HG02678 (cell line): ENCODE measurements around the gene GEN1.

Experiments
- ATAC-seq: cut with Tn5 transposase; IDR thresholded peaks from one replicate; pipeline ENCODE4 v1.9.1; 2021; ENCODE audit warnings: mild to moderate bottlenecking, moderate library complexity; ENCODE audit not compliant: unreplicated experiment

Gene GEN1

DNA sequence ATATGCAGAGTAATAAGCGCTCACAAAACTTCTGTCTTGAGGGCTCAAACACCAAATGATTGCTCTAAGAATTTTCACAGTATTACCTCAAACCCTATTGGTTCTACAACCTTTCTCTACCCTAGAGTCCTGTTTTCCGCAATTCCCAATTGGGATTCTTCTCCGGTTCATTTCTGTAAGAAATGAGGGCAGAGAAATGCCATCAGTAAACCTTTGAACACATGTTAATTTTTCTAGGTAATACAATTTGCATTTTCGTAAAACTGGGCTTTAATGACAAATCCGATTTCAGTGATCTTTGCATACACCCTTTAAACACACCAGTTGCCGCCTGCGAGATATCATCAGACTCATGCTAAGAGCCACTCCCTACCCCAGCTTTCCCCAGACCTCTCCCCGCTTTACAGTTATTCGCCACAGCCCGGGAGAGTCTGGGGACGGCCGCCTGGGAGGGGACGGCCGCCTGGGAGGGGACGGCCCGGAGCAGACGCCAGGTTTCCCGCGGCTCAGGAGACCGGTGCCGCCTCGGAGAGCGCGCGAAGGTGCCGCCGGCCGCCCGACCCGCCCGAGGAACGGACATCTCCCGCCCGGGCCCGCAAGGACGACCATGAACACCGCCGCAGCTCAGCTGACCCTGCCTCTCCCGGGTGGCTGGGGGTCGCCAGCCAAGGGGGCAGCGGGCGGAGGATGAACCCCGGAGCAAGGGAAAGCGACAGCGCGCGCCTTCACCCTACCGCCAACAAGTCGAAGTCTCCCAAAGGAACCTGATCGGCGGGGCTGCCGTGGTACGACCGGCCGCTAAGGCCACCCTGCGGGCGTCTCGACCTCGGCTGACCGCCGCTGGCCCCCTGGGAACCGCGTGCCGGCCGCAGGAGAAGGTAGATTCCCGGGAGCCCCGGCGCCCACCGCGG, 791 bp upstream of the GEN1 start:
- ATAC-seq = peak; percentile 30

DNA sequence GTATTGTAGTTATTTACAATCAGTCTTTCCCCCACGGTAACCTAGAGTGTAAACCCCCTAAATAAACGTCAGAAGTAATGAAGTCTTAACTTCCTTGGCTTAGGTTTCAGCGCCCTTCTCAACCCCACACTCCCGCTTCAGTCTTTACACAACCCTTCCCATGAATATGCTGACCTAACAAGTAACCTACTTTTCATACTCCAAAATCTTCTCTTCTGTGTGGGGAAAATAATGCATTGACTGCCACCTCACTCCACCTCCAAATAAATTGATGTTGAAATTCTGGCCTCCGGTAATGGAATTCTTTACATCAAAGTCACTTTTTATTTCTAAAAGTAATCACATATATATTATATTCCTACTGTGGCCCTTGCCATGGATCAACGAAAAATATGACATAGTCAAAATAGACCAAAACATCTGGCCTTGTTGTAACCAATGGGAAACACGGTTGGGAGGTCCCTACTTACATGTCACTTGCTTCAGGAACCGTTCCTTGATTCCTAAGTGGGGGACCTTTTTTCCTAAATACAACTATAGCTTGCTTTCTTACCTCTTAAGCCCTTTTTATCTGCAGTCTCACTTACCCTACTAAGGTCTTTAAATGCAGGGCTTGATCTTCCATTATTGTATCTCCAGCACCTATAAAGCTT, 961 bp downstream of the GEN1 start:
- ATAC-seq = no peak

DNA sequence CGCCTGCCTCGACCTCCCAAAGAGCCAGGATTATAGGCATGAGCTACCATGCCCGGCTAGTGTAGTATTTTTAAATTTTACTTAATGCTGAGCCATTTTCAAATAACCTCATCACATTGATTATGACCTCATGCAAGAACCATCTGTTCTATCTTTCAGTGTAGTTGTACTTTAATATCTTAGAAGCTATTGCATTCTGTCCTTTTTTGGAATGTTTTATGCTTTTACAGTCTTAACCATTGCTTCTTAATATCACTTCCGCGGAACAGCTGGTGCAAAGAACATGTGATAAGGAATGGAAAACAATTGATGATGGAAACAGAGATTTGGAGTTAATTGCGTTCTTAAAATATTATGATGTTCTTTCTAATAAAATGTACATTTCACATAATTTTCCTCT, 2.7 kb downstream of the GEN1 start:
- ATAC-seq = no peak

DNA sequence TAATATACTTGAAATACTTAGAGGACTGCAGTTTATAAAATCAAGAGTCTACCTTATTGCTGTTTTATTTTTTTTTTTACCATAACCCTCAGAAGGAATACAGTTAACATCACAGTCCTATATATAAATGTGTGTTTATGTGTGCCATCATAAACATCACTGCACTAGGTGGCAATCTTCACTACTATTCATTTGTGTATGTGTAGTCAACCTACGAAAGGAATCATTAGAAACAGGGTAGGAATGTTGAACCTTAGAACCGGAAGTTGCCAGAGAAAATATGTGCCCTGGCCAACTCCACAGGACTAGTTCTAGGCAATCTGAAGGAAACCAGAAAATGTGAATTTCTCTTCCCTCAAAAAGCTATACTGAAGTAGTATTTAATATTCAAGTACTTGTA, 3.4 kb downstream of the GEN1 start:
- ATAC-seq = no peak

DNA sequence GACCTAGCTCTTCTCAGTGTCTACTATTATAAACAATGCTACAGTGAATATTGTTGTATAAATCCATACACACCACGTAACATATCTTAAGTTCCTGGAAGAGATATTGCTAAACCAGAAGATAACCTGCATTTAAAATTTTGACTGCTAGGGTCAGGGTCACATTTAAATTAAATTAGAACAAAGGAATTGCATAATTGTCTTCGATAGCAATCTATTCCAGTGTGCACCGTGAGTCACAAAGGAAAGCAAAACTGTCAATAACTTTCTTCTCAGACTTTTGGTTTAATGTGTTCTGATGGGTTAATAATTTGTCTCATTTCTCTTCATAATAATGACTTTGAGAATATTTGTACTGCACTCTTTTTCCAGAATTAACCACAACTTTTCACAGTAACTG, 4.2 kb downstream of the GEN1 start:
- ATAC-seq = no peak

DNA sequence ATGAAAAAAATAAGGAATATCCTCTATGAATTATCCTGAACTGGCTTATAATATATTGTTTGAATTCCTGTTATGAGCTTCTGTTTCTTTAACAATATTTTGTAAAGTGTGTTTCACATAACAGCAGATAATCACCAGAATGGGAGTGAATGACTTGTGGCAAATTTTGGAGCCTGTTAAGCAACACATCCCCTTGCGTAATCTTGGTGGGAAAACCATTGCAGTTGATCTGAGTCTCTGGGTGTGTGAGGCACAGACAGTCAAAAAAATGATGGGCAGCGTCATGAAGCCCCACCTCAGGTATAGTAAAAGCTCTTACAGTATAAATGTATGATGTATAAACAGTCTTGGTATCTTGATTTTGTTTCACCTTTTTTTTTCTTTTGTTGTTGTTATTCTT, 5.9 kb downstream of the GEN1 start:
- ATAC-seq = no peak

DNA sequence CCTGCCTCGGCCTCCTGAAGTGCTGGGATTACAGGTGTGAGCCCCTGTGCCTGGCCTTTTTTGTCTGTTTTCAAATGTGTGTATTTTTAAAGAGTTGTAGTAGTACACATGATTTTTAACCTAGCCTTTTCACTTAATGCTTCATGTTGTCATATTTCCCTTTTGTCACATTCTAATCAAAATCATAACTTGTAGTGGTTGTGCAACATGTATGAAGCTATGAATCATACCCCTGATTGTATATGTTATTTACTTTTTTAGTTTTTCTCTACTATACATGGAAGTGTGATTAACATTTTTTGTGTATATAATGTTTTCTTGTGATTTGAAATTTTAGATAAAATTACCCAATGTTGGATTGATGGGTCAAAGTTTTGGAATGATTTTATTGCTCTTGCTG, 8.5 kb downstream of the GEN1 start:
- no peak for ATAC-seq

DNA sequence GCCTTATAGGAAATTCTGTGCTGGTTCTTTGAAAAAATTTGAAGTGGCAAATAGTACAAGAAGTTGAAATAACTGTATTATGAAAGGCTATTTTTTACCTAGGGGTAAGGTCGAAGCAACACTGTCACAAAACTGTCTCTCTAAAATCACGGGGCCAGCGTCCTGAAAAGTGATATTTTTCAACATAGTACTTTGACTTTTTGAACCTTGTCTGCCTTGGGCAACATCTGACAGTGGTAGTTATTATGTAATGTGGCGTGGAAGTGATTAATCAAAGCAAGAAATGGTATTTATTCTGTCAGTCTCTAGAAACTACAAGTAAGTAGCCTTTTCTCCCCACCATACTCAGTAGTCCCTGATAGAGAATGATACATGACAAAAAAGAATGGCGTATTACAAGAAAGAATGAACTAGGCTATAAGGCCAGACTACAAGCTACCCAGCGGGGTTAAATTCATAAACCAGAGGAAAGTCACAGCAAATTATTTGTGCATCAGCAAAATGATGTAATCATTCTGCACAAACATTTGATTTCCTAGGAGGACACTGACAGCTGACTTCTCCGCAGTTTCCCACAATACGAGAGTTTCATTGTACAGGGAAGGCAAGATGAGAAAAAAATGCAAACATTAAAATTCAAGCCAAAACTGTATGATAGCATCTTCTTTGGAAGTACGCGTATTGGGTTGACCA, 9.8 kb downstream of the GEN1 start:
- no peak for ATAC-seq

DNA sequence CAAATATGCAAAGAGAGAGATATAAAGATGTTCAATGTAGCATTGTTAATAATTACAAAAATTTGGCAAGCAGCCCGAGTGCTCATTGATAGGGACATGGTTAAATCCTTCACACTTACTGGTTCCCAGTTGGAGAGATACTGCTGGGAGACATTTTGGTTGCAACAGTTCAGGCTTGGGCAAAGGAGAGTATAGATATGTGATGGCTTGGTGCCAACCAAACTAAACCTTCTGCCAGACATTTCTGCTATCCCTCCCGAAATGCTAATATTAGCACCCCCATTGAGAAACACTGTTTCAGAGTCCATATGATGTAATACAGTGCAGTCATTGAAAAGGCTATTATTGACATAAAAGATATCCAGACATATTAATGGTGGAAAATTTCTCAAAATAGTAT, 11.5 kb downstream of the GEN1 start:
- ATAC-seq = no peak

DNA sequence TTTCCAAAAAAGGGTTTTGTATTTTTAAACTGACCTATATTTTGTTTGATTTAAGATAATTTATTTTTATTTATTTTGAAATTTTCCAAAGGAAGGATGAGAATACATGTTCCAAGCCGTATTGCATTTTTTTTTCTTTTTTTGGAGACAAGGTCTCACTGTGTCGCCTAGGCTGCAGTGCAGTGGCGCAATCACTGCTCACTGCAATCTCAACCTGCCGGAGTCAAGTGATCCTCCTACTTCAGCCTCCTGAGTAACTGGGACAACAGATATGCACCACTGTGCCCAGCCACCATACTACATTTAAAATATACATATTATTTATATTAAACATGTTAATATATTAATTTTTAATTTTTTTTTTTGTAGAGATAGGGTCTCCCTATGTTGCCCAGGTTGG, 15.0 kb downstream of the GEN1 start:
- no peak for ATAC-seq

DNA sequence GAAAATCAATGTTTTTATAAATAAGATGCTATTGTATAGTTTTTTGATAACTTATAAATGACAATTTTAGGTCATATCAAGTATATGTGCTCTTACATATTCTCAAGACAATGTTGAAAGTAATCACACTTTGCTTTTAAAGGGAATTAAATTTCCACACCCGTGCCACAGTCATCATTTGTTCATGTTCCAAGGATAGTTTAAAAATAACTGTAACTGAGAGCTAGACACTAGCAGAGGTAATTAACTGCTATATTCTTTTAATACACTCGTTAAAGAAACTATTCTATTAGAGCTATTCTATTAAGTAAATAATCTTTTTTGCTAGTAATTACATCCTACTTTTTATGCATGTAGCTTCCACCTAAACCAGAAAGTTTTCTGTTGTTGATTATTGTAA, 18.0 kb downstream of the GEN1 start:
- ATAC-seq = no peak

DNA sequence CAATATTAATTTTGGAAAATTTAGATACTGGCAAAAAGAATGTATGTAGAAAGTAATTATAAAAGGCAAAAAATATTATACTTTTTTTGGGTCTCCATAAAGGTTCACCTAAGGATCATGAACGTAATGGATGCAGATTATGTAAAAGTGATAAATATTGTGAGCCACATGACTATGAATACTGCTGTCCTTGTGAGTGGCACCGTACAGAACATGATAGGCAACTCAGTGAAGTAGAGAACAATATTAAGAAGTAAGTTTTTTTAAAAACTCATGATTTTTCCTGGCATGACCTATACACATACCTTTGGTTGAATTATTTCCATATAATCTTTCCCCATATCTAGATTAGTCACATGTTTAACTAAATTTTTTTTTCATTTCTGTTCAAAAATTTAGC, 18.6 kb downstream of the GEN1 start:
- ATAC-seq = no peak

DNA sequence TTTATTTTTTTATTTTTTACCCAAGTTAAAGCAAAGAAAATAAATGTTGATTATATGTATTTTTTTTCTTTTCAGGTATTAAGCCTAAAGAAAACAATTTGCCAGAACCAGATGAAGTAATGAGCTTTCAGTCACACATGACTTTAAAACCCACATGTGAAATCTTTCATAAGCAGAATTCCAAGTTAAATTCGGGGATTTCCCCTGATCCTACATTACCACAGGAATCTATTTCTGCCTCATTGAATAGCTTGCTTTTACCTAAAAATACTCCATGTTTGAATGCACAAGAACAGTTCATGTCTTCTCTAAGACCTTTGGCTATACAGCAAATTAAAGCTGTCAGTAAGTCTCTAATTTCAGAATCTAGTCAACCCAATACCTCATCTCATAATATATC, 26.6 kb downstream of the GEN1 start:
- ATAC-seq = no peak

DNA sequence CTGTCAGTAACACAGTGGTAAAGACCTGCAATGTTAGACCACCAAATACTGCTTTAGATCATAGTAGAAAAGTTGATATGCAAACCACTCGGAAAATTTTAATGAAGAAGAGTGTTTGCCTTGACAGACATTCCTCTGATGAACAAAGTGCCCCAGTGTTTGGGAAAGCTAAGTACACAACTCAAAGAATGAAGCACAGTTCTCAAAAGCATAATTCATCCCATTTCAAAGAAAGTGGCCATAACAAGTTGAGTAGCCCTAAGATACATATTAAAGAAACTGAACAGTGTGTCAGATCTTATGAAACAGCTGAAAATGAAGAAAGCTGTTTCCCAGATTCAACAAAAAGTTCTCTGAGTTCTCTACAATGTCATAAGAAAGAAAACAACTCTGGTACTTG, 27.5 kb downstream of the GEN1 start:
- no peak for ATAC-seq

DNA sequence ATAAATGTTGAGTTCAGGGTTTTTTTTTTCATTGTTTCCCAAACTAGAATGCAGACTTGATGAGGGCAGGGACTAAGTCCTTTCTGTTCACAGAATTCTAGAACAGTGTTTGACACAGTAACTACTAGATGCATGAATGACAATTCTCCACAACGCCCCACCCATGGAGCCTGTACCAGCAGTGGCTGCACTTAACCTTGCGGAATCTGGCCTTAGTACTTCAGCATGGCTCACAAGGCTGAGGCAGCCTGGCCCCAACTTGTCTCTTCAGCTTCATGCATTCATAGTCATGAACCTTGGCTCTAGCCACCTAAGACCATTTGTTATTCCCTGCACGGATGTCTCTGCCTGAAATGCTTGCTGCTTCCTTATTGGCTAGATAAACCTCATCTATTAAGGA, 32.8 kb downstream of the GEN1 start:
- ATAC-seq = no peak

DNA sequence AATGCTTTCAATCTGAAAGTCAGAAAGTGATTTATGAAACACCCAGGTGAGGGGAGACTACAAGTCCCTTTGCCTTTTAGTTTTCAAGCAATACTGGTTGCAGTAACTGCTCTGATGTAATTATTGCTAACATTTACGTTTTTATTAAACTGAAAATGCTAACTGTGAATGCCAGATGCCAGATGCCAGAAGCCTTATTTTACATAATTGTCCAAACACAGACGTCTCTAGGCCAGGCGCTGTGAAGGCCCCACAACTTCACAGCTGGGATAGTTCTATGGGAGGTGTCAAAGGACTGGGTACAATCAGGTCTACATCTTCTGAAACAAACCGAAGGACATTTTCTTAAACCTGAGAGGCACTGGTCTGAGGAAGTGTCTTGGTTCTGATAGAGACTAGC, 34.8 kb downstream of the GEN1 start:
- no peak for ATAC-seq

DNA sequence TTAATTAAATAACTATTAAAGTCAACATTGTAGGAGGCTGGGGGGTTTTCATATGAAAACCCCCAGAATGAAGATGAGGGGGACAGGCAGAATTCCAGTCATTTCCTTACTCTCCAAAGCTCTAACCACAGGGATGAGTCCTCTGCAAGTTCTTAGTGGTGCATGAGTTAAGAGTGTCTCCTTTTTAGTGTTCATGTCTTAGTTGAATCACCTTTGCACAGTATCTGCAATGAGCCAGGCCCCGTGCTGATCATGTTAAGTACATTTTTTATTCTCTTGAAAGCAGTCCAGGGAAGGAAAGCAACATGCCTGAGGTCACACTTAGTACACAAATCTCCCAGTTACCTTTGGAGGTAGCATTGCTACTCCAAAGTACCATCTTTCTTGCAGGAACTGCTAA, 36.6 kb downstream of the GEN1 start:
- ATAC-seq = no peak

DNA sequence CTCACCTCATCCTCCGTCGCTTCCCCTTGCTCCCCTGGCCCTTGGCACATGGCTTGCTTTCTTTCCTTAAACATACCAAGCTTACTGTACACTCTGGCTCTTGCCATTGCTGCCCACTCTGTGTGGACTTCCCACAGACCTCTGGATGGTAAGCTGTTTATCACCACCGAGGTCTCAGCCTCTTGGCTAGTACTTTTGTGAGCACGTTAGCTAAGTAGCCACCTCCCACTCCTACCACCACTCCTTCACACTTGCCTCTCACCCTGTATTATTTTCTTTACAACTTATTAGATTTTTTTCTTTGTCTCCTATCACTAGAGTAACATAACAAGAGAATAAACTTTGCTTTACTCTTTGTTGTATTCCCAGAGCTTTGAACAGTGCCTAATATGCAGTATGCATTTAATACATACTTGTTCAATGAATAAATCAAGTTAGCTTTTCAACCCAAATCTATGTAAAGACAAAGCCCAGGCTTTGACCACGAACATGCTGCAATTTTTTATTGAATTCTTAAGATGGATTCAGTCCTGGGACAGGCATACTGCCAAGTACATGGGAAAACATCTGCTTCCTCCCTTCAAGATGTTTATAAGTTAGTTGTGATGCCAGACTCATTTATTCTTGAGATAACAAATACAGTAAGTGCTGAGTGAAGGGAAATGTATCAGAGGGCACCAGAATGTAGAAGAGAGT, 37.3 kb downstream of the GEN1 start:
- no peak for ATAC-seq

DNA sequence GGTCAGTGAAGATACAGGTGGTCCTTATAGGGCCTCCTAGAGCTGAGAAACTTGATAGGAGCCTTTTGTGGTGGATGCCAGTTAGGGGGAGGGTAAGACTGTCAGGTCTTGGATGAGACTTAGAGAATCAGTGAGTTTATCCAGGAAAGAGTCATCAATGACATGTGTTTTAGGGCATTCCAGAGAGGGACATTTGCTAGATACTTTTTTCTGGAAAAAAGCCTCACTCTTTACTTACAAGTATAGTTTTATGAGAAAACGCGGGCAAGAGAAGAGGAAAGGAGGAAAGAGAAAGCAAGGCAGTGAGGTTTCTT, 37.8 kb downstream of the GEN1 start:
- no peak for ATAC-seq

DNA sequence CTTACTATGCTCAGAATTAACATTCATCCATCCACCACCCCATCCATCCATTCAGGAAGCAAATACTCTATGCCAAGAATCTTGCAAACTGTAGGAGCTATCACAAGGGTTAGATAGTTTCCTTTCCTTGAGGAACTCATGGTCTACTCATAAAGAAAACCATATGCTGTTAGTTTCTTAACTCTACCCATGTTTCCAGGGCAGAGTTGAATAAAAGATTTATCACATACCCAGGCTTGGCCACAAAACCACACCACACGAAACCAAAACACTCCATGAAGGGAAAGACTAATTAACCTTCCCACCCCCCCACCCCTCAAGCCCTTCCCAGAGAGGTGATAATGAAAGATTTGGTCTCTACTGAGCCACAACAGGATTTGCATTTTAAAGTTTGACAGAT, 38.6 kb downstream of the GEN1 start:
- no peak for ATAC-seq

DNA sequence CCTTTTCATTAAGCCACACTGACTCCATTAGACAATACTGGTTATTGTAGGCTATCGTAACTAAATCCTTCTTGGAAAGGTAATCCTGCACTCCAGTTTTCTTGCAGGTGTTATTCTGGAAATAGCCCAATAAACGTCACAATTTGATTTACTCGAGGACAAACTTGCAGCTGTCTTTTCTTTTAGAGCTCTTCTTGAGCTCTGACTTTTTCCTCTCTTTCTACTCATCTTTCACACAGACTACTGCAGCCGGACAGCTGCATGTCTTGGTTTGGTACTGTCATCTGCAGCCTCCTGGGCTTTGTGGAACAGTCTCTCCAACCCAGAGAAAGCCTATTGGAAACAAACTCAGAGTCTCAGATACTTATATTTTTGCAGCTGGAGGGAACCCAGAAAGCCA, 39.4 kb downstream of the GEN1 start:
- no peak for ATAC-seq
